Esophagus mucosa (tissue), 1 donor: ENCODE data around the gene ROR2. TPM values are rescaled to one million over a fixed set of nuclear protein-coding genes. Genes with fewer than 3 reads are reported as not detected.
A peak's percentile ranks its signal among the peaks of the same experiment; 100 is the strongest.
"Not testable (repeated sequence)": the region's sequence is repeated elsewhere in the genome, so short reads cannot be mapped to it uniquely, and the experiment has no call there.

Experiments
- ATAC-seq: fragments of 200-7000 bp; cut with Tn5 transposase; one replicate; pipeline ENCODE4 v1.9.1; 2020
- total RNA-seq: library from RNA; stranded (reverse); gene quantifications from one replicate; pipeline ENCODE4 v1.2.4, GENCODE V29; 2023
- donor health status: DM: yes; HTN: yes; CAD: no.

The ROR2 gene
- total RNA-seq, 1 donor from 2014 or later = 2.5 TPM

DNA sequence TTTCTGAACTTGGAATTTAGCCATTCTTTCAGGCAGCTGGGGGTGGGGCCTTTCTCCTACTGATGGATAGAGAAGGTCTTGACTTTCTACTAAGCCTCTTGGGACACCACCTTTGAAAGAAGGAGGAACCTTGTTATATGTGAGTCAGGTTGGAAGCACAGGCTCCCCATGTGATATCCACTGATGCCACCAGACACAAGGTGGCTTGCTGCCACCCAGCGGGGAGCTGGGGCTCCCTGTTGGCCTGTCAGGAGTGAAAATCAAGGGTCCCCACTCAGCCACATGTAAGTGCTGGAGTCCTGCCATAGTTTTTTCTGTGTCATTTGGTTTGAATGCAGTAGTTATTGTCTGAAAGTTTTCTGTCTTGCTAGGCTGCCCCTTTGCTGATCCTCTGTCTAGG, 274.0 kb downstream of the ROR2 start:
- ATAC-seq = peak; percentile 50

DNA sequence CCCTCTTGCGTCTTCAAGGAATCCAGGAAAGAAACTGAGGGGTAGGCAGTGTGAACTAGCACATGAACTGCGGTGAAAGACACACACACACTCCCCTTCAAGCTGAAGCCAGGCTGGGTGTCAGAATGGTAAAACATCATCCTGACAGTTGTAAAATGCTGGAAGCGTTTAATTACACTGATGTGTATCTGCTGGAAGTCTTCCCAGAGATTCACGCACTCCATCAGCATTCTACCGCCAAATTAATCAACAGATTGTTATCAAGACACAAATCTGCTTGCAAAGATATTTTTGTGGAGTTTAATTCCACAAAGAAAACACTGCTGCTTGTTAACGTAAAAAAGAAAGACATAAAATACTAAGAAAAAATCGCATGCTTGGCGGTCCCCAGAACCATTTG, 285.4 kb downstream of the ROR2 start:
- no peak for ATAC-seq

DNA sequence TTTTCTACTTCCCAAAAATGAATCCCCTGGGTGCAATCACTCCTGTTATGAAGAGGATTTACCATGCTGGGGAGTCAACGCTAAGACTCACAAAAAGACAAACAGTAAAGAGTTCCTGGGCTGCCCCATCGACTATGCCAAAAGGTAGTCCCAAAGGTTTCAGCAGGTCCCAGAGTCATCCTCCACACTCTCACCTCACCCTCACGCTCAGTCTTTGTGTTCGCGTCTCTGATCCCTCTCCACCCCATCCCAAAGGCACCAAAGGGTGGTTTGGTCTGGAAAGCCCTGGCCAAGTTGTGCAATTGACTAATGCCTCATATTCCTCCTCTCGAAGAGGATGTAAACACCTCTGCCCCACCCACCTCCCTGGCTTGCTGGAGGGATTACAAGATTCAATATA, 286.2 kb downstream of the ROR2 start:
- ATAC-seq = peak; percentile 29

DNA sequence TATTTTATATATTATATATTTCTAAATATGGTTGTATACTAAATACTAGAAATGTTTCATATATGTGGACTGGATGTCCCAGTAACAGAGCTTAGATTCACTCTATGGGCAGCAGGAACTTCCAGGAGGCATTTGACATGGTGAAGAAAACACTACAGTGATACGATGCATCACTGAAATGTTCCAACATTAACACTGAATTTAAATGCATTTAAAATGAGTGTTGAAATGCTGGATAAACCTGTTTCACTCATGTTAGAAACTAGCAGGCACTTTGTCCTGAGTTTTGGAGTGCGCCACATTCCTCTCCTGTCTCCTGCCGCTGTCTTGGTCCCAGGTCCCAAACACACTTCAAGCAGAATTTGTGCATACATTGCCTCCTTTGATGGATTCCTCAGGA, 288.6 kb downstream of the ROR2 start:
- no peak for ATAC-seq

DNA sequence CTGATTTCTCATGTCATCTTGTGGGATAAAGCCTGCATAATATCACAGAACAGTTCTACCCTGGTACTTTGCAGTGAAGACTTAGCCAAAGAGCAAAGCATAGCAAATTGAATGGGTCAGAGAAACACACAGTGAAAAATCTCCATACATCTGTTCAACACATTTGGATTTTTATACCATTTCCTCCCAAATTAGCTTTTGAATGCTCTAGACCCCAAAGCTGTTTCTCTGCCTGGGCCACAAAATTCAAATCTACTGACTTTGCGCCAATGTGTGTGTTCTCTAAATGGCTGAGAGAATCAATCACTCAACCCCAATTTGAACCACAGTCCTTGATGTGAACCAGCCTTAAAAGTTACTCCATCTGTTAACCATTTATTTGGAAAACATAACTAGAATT, 289.5 kb downstream of the ROR2 start:
- ATAC-seq = no peak

DNA sequence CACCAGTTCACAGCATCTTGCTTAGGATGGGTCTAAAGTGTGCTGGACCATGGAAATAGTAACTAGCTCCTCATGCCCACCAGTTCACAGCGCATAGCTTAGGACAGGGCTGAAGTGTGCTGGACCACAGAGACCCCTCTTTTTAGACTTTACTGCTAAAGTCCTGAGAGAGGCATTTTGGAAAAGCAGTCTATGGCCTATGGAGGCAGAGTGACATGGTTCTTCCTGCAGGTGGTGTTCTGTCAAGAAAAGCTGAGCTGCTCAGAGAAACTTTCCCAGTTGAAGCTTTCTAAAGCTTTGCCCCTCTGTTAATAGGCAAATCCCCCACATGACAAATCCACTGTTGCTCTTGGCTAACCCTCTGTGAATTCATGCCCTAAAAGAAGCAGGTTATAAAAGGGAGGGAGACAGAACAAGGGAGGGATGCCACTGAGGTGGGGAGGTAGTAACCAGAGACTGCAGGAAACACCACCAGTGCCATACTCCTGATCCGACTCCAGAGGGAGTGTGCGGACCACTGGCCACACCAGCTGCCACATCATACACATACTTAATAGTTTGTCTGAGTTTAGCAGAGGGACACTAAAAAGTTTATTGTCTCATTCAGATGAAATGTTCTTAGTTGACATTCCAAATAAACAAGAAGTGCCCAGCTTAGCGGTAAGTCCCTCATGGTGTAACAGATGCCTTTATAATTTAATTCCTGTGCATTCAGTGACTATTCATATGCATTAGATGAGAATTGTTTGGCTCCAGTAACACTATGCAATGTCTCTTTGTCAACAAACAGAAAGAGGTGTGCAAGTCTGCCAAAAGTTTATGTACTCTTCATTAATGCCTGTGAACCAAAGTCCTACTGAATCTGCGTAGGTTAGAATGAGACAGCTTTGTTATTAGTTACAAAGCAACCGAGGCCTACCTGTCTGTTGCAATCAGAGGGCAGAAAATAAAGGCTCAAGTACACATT, 290.2 kb downstream of the ROR2 start:
- ATAC-seq = no peak

DNA sequence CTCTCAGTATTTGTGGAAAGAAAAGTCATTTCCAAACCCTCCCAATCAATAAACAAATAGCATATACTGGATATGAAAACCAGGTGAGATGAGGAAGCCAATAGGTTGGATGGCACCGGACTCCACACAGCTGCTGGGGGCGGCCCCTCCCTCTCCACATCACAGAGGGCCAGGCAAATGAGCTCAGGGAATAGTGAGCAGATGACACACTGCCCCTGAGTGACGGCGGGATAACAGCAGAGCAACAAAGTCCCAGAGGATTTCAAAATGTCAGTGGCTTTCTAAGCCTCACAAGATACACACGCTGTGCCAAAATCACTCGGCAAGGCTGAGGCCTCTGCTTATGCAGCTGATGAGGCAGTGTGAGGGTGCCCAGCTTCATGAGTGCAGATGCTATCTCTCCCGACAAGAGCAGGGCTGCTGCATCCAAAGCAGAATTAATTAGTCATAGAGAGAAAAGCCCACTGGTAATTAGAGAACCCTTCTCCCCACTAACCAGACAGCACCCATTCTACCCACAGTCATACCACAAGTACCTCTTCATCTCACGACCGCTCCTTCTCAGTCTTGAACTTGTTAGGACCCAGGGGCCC, 291.4 kb downstream of the ROR2 start:
- ATAC-seq = no peak

DNA sequence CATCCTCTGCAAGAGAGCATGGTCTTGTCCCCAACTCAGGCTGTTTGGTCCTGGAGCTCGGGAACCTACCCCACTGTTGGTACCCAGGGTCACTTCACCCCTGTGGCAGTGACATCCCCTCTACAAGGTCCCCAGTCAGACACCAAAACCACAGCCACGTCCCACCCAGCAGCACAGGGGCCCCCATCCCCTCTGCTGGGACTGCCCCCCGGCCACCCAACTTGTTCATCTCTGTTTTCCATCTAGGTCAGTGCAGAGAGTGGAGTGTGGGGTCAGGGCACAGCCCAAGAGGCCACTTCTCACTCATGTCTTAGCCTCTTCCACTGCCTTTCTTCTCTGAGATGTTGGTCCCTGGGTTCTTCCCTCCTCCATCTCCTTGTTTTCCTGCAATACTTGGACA, 292.5 kb downstream of the ROR2 start:
- no peak for ATAC-seq

DNA sequence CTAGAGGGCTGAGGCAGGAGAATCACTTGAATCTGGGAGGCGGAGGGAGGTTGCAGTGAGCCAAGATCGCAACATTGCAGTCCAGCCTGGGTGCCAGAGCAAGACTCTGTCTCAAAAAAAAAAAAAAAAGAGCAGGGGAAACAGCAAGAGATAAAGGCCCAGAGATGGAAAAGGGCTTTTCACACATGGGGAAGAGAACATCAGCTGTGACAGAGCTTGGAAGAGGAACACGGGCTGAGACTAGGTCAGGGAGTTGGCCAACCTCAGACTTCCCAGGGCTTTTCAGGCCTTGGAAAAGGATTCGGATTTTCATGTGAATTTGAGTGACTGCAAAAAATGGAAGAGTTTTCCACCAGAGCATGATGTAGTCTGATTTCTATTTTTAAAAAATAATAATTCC, 294.4 kb downstream of the ROR2 start:
- no peak for ATAC-seq

DNA sequence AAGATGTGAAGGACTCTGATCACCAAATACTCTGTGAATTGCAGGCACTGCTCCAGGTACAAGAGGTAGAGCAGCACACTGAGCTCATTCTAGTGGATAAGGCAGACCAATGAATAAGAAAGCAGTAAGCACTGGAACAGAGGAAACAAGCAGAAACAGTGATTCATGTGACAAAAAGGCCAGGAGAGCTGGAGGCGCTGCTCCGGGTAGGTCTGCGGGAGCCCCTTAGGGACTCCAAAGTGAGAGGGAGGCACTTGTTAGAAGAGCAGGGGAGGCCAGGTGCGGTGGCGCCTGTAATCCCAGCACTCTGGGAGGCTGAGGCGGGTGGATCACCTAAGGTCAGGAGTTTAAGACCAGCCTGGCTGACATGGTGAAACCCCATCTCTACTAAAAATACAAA, 294.8 kb downstream of the ROR2 start:
- ATAC-seq = no peak

DNA sequence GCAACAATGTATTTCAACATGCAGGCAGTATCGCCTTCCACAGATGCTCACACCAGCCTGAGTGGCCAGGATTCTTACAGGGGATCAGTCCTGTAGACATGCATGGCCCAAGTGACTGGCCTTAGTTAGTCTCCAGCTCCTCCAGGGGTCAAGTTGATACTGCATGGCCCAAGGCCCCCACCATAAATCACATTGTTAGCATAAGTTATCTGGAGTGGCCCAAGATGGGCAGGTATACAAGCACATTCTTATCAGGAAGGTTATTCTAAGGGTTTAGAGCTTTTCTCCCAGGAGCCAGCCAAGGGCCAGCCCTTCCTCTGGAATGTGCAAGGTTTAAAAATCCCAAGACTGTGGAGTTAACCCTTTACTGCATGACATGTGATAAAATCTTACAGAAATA, 295.5 kb downstream of the ROR2 start:
- ATAC-seq = no peak

DNA sequence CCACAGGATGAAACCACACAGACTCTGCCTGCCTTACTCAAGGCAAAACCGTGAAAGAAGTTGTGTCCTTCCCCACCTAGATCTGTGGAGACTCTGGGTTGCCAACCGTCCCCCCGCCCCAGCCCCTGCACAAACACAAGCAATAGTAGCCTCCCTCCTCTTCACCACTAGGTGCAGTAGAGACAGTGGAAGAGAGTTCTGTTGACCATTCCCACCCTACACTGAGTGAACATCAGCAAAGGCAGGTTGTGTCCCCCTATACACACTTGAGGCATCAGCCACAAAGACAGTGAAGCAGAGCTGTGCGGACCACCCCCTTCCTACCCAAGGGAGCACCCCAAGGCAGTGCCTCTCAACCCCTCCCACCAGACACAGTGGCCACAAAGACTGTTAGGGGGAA, 302.7 kb downstream of the ROR2 start:
- peak; percentile 17 for ATAC-seq

DNA sequence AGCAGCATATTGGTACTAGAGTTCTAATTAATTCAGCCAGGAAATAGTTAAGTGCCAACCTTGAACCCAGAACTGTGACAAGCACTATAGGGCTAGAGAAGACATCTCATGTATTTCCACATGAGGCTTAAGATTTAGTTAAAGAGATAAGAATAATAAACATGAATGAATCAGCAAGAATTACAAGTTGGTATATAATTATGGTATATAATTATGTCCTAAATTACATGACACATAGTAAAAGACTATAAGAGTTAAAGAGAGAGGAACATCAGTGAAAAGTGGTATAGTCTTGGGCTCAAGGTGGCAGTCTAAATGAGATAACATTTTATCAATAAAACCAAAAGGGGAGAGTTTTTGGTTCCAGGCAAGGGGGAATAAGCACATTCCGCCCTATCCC, 303.3 kb downstream of the ROR2 start:
- no peak for ATAC-seq

DNA sequence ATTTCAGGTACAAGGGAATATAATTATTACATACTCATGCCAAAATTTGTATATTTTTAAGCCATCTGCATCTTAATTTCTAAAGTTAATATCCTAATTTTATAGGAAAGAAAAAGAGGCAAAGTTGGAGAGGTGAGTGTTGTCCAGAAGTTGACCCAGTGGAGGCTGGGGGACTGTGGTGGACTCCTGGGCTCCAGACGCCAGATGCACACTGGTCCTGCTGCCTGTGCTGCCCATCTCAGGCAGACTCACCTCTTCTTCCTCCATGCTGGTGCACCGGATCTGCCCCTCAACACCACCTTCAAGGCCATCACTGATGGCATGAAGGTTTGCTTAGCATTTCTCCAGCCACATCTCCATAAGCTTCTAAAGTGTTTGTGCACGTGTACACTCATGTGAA, 305.6 kb downstream of the ROR2 start:
- ATAC-seq = no peak

DNA sequence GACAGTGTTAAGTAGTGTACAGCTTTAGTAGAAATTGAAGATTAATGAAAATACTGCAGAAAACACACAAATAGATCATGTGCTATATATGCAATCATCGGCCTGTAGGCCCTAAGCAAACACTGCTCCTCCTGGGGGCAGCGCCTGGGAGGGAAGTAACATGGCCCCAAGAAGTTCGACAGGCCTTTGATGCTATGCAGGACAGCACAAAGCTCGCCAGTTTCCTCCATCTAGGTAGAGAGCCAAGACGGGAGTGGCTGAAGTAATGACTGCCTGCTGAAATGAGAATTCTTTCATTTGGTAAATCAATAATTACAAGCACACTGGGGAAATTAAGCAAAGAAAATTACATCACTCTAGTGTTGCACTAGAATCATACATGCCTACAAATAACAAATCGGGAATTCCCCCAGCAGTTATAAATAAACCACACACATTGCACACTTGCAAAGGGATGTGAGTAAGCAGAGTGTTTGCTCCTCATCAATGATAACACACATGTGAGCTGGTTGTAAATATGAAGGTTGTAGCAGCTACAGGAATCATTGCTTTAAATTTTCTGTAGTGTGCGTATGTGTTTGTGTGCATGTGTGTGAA, 306.4 kb downstream of the ROR2 start:
- no peak for ATAC-seq

DNA sequence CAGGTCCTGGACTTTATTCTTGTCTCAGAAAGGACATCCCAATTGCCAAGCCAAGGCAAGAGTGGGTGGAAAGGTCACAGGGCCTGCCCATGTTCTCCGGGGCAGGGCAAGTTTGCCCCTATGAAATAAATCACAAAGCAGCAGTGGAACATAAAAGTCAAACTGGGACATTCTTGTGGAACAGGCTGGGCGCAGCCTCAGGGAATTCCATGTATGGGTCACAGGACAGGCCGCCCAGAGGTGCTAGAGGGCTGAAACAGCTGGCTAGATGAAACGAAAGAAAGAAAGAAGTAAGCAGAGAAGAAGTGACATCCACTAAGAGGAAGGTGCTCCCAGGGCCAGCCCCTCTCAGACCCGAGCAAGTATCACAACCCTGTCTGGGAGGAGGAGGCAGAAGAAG, 307.3 kb downstream of the ROR2 start:
- ATAC-seq = no peak

DNA sequence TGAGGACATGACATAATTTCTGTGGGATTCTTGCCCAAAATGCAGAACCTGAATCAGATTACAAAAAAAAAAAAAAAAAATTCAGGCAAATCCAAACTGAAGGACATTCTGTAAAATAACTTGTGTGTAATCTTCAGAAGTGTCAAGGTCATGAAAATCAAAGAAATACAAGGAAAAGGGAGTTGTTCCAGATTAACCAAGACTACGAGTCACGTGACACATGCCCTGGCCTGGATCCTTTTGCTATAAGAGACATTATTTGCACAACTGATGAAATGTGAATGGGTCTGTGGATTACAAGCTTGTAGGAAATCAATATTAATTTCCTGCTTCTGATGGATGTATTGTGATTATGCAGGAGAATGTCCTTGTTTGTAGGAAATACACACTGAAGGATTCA, 309.6 kb downstream of the ROR2 start:
- ATAC-seq = no peak

DNA sequence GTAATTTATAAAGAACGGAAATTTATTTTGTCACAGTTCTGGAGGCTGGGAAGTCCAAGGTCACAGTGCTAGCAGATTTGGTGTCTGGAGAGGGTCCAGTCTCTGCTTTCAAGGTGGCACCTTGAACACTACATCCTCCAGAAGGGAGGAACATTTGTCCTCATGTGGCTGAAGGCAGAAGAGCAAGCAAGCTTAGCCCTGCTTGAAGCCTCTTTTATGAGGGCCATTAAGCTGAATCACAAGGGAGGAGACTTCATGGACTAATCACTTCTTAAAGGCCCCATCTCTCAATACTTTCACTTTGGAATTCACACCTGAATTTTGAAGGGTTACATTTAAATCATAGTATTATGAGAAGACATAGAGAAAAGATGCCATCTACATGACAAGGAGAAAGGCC, 311.0 kb downstream of the ROR2 start:
- ATAC-seq = no peak

DNA sequence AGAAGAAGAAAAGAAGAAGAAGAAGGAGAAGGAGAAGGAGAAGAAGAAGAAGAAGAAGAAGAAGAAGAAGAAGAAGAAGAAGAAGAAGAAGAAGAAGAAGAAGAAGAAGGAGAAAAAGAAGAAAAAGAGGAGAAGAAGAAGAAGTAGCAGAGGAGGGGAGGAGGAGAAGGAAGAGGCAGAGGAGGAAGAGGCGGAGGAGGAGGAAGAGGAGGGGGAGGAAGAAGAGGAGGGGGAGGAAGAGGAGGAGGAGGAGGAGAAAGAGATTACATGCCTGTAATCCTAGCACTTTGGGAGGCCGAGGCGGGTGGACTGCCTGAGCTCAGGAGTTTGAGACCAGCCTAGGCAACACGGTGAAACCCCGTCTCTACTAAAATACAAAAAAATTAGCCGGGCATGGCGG, 315.2 kb downstream of the ROR2 start:
- ATAC-seq = not testable (repeated sequence)

DNA sequence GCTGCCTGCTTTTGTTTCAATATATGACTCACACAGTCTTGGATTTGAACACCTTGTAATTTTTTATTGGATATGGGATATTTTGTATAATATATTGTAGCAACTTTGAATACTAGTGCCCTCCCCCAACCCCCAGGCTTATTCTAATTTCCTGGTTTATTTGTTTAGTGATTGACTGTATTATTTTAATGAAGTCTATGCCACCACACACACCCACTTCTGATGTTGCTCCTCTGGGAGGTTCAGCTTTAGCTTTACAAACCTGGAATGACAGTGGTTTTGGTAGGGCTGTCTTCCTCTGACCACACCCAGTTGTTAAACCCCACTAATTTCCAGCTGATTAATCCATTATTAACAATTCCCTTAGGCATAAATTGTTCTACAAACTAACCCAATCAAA, 320.3 kb downstream of the ROR2 start:
- ATAC-seq = no peak

DNA sequence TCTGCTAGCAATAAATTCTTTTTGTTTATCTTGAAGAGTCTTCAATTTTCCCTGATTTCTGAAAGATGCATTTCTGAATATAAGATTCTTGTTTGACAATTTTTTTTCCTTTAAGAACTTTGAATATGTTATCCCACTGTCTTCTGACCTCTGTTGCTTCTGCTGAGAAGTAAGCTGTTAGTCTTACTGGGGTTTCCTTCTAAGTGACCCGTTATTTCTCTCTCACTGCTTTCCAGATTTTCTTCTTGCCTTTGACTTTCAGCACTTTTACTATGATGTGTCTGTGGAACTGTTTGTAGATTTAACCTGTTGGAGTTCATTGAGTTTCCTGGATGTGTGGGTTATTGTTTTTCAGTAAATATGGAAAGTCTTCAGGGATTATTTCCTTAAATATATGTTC, 321.1 kb downstream of the ROR2 start:
- ATAC-seq = no peak

DNA sequence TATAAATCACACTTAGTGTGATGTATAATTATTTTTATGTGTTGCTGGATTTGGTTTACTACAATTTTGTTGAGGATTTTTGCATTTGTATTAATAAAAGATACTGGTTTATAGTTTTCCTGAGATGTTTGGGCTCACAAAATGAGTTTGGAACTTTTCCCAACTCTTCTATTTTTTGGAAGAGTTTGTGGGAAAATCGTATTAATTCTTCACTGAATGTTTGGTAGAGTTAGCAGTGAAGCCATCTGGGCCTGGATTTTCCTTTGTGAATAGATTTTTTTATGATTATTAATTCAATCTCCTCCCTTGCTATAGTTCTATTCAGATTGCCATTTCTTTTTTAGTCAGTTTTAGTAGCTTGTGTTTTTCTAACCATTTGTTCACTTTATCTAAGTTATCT, 324.7 kb downstream of the ROR2 start:
- ATAC-seq = no peak

DNA sequence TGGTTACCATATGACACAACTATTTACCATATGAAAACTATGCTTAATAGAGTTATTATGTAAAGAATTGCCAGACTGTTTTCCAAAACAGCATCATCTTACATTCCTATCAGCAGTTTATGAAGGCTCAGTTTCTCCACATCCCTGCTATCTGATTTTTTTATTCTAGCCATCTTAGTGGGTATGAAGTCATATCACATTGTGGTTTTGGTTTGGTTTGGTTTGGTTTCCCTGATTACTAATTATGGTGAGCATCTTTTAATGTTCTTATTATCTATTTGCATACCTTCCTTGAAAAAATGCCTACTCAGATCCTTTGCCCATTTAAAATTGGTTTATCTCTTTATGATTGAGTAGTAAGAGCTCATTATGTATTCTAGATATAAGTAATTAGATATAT, 327.0 kb downstream of the ROR2 start:
- ATAC-seq = no peak

DNA sequence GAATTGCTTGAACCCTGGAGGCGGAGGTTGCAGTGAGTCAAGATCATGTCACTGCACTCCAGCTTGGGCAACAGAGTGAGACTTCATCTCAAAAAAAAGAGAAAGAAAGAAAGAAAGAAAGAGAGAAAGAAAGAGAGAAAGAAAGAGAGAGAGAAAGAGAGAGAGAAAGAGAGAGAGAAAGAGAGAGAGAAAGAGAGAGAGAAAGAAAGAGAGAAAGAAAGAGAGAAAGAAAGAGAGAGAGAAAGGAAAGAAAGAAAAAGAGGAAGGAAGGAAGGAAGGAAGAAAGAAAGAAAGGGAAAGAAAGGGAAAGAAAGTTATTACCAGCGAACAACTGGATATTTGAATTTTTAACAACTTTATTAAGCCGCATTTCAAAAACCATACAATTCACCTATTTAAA, 327.9 kb downstream of the ROR2 start:
- not testable (repeated sequence) for ATAC-seq
